Neutrophil (primary cell): ENCODE results near the gene ANKRD11.

Experiments used
- H3K27ac ChIP-seq: fragments of 200-600 bp; sonication (generic); 2 replicates; pipeline ENCODE4 v1.5.1; 2016; ENCODE audit warnings: mild to moderate bottlenecking, moderate library complexity
- H3K27me3 ChIP-seq: fragments of 200-600 bp; sonication (generic); 2 replicates; pipeline ENCODE4 v1.6.0; 2016; ENCODE audit warnings: mild to moderate bottlenecking
- H3K36me3 ChIP-seq: fragments of 200-600 bp; sonication (generic); 2 replicates; pipeline ENCODE4 v1.5.1; 2017
- H3K4me1 ChIP-seq, 2 experiments: fragments of 200-600 bp in 1 of 2; sonication (generic) in 1 of 2; 1 replicate in 1 of 2; 2 replicates in 1 of 2; pipeline versions ENCODE4 v1.5.1 to v1.6.1; 2013 to 2016; ENCODE audit warnings: low read depth in 1 of 2, low read length in 1 of 2, mild to moderate bottlenecking in 1 of 2, moderate library complexity in 1 of 2; ENCODE audit not compliant: control insufficient read depth in 1 of 2, insufficient read depth in 1 of 2
- H3K4me3 ChIP-seq, 2 experiments: fragments of 200-600 bp in 1 of 2; sonication (generic) in 1 of 2; 1 replicate in 1 of 2; 2 replicates in 1 of 2; pipeline ENCODE4 v1.5.1; 2013 to 2016; ENCODE audit warnings: low read depth in 1 of 2, low read length in 1 of 2, mild to moderate bottlenecking in 1 of 2, moderate library complexity in 1 of 2
- H3K9me3 ChIP-seq: fragments of 200-600 bp; sonication (generic); 2 replicates; pipeline ENCODE4 v1.5.1; 2016
- CTCF ChIP-seq: fragments of 200-600 bp; sonication (generic); IDR thresholded peaks from 2 replicates; pipeline ENCODE4 v1.5.1; 2016; ENCODE audit warnings: antibody characterized with exemption

The ANKRD11 gene

GRCh38 chr16:89378947-89379771 is 111.2 kb downstream of the ANKRD11 start:
- no peaks in the 10 kb centered on the region for H3K27me3 ChIP-seq
- no peak overlapping the region for H3K4me3 ChIP-seq
- H3K9me3 ChIP-seq: no peaks in the 10 kb centered on the region
- no peak for TF ChIP-seq CTCF
- no peaks in the 10 kb centered on the region for H3K36me3 ChIP-seq
- peak overlapping the region; percentile 46 for H3K27ac ChIP-seq
- H3K4me1 ChIP-seq: peaks cover 22% of the 10 kb centered on the region in 2 experiments

GRCh38 chr16:89377453-89377848 is 112.9 kb downstream of the ANKRD11 start:
- TF ChIP-seq CTCF: no peak
- Histone ChIP-seq H3K36me3 (no peaks in the 10 kb centered on the region), H3K27me3 (no peaks in the 10 kb centered on the region), H3K9me3 (no peaks in the 10 kb centered on the region), H3K4me3 (no peak overlapping the region), H3K4me1 (peaks cover 8 to 9% of the 10 kb centered on the region in 2 experiments), H3K27ac (peak overlapping the region; percentile 10)

GRCh38 chr16:89376812-89377452 is 113.4 kb downstream of the ANKRD11 start:
- TF ChIP-seq CTCF: no peak
- H3K27me3 ChIP-seq: no peaks in the 10 kb centered on the region
- H3K9me3 ChIP-seq: no peaks in the 10 kb centered on the region
- peaks cover 3% of the 10 kb centered on the region for H3K36me3 ChIP-seq
- H3K4me1 ChIP-seq: peaks cover 7 to 8% of the 10 kb centered on the region in 2 experiments
- H3K4me3 ChIP-seq: no peak overlapping the region
- peak overlapping the region; percentile 28 for H3K27ac ChIP-seq

- no peaks in the 10 kb centered on the region for H3K27me3 ChIP-seq
- TF ChIP-seq CTCF: no peak
- no peak overlapping the region for H3K4me3 ChIP-seq
- H3K4me1 ChIP-seq: peaks cover 4 to 5% of the 10 kb centered on the region in 2 experiments
- H3K36me3 ChIP-seq: peaks cover 11% of the 10 kb centered on the region
- no peak overlapping the region for H3K27ac ChIP-seq
- no peaks in the 10 kb centered on the region for H3K9me3 ChIP-seq
These were observed 114.7 kb downstream of the ANKRD11 start for GRCh38 chr16:89375686-89376085.

GRCh38 chr16:89375021-89375420 is 115.3 kb downstream of the ANKRD11 start:
- H3K27ac ChIP-seq: peak overlapping the region; percentile 32
- peaks cover 17% of the 10 kb centered on the region for H3K36me3 ChIP-seq
- H3K4me1 ChIP-seq: no peaks in the 10 kb centered on the region
- no peak for TF ChIP-seq CTCF
- no peaks in the 10 kb centered on the region for H3K27me3 ChIP-seq
- H3K4me3 ChIP-seq: no peak overlapping the region
- no peaks in the 10 kb centered on the region for H3K9me3 ChIP-seq
